HG02763 (cell line): ENCODE measurements around the gene RTN4R.

Experiments used
- ATAC-seq: cut with Tn5 transposase; IDR thresholded peaks from one replicate; pipeline ENCODE4 v1.9.1; 2021; ENCODE audit warnings: mild to moderate bottlenecking, moderate library complexity; ENCODE audit not compliant: unreplicated experiment

Gene RTN4R

DNA sequence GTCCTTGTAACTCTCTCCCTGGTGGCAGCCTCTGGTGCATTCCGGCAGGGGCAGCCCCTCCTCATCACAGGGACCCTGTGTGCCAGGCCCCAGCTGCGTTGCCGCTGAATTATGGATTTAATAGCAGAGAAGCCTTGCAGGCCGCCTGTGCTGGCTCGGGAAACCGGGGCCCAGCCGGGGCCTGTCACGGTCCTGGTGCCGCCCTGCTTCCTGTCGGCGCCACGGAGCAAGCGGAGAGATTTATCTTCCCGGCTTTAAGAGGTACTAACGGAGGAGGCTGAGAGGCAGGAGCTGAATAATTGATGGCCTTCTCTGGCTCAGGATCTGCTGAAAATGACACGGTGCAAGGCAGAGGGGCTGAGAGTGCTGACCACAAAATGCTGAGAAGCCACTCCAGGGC, 63.3 kb downstream of the RTN4R start:
- ATAC-seq, result no peak

- ATAC-seq, result no peak
Measured at GRCh38 chr22:20204311-20204710, 63.8 kb downstream of the RTN4R start.

- ATAC-seq, result no peak
Measured at GRCh38 chr22:20203552-20204201, 64.4 kb downstream of the RTN4R start.

DNA sequence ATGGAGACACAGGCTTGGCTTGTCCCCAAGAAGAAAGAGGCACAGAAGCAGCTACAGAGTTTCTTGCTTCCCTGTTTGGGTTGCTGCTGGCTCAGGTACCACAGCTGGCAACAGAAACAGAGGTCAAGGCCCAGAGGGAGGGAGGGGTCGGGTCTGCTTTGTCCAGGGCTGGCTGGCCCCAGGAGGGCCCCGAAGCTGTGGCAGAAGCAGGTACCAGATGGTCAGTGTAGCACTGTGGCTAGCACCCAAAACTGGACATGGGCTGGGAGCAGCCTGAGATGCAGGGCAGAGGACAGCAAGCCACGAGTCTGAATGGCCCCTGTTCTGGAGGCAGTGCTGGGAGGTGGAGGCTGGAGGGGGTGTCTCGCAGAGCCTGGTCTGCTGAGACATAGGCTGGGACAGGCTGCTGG, 65.0 kb downstream of the RTN4R start:
- ATAC-seq, result no peak

- no peak for ATAC-seq
Measured at GRCh38 chr22:20201837-20202392, 66.2 kb downstream of the RTN4R start.

DNA sequence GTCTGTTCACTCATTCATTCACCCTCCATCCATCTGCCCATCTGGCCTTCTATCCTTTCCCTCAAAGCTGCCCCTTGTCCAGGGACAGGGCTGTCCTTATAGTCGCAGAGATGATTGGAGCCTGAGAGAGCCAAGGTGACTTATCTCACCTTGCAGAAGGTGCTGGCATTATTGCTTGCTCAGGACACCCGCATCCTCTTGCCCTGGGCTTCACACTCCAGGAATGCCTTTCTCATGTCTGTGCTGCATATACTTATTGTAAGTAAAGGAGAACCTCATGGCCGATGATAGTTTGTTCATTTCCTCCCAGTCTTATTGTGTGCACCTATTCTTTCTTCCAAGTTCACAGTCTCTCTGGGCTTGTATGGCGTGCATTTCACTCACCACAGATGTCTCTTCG, 68.2 kb downstream of the RTN4R start:
- ATAC-seq, result no peak

GRCh38 chr22:20199413-20199842, 68.7 kb downstream of the RTN4R start:
- ATAC-seq, result no peak

DNA sequence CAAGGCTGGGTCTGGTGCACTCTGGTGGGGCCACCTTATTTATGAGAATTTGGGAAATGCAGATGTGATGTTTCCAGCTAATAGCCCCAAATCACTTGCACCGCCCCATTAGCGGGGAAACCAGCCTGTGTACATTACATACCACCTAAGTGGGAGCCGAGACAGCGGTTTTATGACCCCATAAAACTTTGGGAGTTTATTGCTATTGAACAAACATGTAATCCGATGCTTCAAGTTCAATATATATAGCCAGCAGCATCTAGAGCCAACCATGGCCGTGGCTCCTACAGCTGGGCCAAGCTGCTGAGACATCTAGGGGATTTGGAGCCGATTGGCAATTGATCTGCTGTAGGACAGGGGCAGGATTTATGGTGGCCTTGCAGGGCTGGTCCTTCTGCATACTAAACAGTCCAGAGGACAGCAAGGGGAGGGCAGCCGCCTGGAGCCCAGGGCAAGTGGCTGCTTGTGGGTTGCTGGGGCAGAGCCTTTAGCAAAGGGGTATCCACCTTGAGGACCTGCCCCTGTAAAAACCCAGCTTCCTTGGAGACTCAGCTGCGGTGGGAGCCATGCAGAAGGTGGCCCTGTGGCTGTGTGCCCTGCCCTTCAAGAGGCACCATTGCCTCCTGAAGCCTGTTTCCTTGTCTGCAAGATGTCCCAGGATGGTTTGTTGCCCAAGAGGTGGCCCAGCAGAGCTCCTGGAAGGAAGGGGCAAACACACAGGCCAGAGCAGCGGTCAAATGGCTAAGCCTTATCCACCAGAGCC, 69.4 kb downstream of the RTN4R start:
- no peak for ATAC-seq

GRCh38 chr22:20197407-20198030, 70.6 kb downstream of the RTN4R start:
- ATAC-seq, result no peak

DNA sequence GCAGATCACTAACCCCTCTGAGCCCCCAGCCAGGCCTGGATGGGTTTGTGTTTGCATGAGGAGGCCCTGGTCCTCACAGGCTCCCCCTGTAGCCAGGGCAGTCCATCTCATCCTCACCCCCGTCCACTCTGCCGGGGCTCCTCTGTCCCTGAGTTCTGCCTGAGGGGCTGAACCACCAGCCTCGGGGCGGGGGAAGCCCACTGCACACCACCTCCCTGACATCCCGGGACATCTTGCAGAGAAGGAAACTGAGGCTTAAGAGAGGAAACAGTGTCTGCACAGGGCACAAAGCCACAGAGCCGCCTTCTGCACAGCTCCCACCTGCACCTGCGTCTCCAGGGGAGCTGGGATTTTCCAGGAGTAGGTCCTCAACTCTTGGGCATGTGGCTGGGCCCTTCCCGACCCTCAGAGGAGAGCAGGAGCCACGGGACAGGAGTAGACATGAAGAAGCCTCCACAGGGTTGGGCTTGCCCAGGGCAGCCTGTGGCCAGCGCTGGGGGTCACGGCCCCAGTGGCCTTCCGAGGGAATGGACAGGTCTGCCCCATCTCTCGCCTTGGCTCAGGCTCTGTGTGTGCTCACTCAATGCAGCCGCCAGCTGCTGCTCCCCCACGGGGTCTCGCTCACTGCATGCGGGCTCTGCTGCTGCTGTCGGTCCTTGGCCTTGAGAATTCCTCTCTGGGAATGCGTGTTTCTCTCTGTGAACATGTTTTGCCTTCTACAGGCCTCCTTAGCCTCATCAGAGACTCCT, 71.8 kb downstream of the RTN4R start:
- ATAC-seq, result no peak

- no peak for ATAC-seq
Measured at GRCh38 chr22:20194681-20195593, 73.2 kb downstream of the RTN4R start.

DNA sequence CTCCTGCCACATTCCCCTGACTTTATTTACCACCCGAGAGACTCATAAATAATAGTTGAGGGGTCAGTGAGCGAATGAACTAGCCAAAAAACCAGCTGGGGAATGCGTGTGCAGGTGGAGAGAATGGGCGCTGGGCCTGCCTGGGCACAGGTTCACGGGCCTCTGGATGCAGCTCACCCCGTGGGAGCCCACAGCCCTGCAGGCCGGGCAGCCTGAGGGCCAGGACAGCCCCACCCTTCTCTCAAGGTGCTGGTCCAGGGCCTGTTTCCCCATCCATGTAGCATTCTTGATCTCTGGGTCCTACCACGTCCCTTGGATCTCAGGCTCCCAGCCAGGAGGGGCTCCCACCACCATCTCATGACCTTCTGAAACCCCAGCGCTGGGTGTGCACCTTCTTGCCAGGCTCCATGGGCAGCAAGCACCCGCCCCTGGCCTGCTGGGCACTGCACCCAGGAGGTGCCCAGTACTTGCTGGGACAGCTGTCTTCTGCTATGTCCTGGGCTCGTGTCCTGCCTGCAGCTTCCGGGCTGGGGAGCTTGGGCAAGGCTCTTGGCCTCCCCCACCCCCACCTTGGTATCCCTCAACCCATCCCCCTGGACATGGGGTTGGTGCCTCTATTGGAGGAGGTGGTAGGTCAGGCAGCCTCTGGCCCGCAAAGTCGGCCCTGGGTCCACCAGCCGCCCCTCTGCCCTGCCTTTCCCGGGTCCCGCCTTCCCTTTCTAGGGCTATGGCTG, 74.2 kb downstream of the RTN4R start:
- ATAC-seq, result no peak

DNA sequence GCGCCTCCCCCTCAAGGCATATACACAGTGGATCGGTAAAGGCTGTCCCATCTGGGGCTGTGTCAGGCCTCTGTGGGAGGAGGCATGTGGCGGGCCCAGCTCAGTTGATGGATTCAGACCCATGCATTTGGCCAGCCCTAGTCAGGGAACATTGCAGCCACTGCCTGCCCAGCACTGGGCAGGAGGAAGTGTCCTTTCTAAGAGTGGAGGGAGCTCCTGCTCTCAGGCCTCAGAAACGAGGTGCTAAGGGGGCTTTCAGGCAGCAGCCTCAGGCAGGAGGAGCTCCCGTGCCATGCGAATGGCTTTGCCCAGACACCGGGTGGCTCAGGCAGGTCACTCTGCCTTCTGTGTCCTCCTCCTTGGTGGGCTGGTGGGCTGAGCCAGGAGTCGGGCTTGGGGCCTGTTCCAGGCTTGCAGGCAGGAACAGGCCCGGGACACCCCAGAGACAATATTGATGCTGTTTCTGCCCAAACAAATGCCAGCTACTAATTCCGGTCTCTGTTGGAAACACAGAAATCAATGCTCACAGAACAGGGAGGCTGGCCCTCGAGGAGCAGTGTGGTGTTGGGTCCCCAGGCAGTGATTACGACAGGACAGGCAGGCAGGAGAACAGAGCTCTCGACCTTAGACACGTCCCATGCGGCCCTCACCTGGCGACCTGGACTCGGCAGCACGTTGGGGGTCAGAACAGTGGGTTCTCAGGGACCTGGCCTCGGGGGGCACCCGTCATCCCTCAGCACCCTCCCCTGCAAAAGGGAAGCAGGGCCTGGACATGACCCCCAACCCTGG, 75.0 kb downstream of the RTN4R start:
- no peak for ATAC-seq

DNA sequence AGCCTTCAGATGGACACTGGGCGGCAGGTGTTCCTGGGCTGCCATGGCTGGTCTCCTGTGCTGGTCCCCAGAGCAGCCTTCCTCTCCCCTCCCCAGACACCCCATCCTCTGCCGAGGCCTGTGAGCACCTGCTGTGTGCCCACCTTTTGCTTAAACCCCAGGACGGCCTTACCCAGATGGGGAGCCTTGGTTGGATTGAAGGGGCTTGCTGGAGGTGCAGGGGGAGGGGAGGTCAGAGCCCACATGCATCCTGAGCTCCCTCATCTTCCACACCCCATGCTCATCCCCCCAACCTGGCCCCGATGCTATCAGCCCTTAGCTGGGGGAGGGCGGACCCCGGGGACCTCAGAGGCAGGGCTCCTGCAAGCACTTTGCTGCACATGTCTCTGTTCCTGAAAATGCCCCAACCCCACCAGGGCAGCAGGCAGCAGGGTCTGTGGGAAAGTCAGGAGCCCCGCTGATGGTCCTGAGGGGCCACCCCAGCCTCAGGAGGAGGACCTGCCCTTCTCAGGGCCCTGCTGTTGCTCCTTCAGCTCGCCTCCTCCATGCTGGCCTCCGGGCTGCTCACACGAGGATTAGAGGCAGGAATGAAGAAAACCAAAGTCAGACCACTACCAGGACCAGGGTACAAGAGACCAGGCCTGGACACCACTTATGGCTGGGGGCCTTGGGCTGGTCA, 75.7 kb downstream of the RTN4R start:
- no peak for ATAC-seq

- ATAC-seq, result no peak
Measured at GRCh38 chr22:20191803-20192202, 76.3 kb downstream of the RTN4R start.
